ENCODE measurements around the gene ALDH1L1. TPM values are rescaled to one million over a fixed set of nuclear protein-coding genes. Genes with fewer than 3 reads are reported as not detected.
A peak's percentile ranks its signal among the peaks of the same experiment; 100 is the strongest.

ALDH1L1 gene
- total RNA-seq, 4 donors from 2014 or later: 2.3 to 8.1 (median 6.0) TPM

GRCh38 chr3:126117786-126118185, 62.6 kb downstream of the ALDH1L1 start:
- DNase-seq (ENCODE audit: low spot score in 2 of 2): no peak
- no peak for TF ChIP-seq CTCF (IDR thresholded peaks at IDR 0.05)
- no peak for TF ChIP-seq POLR2A (IDR thresholded peaks at IDR 0.05)
- H3K4me3 ChIP-seq (ENCODE audit: low read depth, poor library complexity, severe bottlenecking): no peak overlapping the region
- intact Hi-C loops (cut with DNase I; ENCODE audit: low total_unique reads): loop anchor here (5.0 kb wide), 1 partner anchor 695 kb away; no protein-coding TSS in a partner anchor
- 62 to 75% methylated on average over 9 of the region's 9 CpGs for WGBS, 2 donors

GRCh38 chr3:126117212-126117611, 63.2 kb downstream of the ALDH1L1 start:
- TF ChIP-seq CTCF (IDR thresholded peaks at IDR 0.05) (no peak), POLR2A (IDR thresholded peaks at IDR 0.05) (no peak)
- 93 to 95% methylated on average over 3 of the region's 3 CpGs for WGBS, 2 donors
- intact Hi-C loops (cut with DNase I; ENCODE audit: low total_unique reads): loop anchor here (5.0 kb wide), 1 partner anchor 695 kb away; no protein-coding TSS in a partner anchor
- H3K4me3 ChIP-seq (ENCODE audit: low read depth, poor library complexity, severe bottlenecking): no peak overlapping the region
- peak in 1 of 2 donors; percentile 66 for DNase-seq (ENCODE audit: low spot score in 2 of 2)

- peak in 1 of 2 donors; percentile 77 for DNase-seq (ENCODE audit: low spot score in 2 of 2)
Observed at GRCh38 chr3:126116526-126116925, 63.9 kb downstream of the ALDH1L1 start.

GRCh38 chr3:126114443-126115386, 65.7 kb downstream of the ALDH1L1 start:
- intact Hi-C loops (cut with DNase I; ENCODE audit: low total_unique reads): loop anchor here (5.0 kb wide), 1 partner anchor 692 kb away; no protein-coding TSS in a partner anchor
- DNase-seq (ENCODE audit: low spot score in 2 of 2): peak in 1 of 2 donors; percentile 81
- WGBS, 2 donors: 90 to 92% methylated on average over 16 of the region's 16 CpGs

More at GRCh38 chr3:126116526-126116925, 63.9 kb downstream of the ALDH1L1 start:
- H3K4me3 ChIP-seq (ENCODE audit: low read depth, poor library complexity, severe bottlenecking): no peak overlapping the region
- TF ChIP-seq POLR2A (IDR thresholded peaks at IDR 0.05) (no peak), CTCF (IDR thresholded peaks at IDR 0.05) (no peak)
- intact Hi-C loops (cut with DNase I; ENCODE audit: low total_unique reads): loop anchor here (5.0 kb wide), 1 partner anchor 694 kb away; no protein-coding TSS in a partner anchor
- 61 to 83% methylated on average over 1 of the region's 1 CpG for WGBS, 2 donors

More at GRCh38 chr3:126114443-126115386, 65.7 kb downstream of the ALDH1L1 start:
- H3K4me3 ChIP-seq (ENCODE audit: low read depth, poor library complexity, severe bottlenecking): no peak overlapping the region
- TF ChIP-seq POLR2A (IDR thresholded peaks at IDR 0.05) (no peak), CTCF (IDR thresholded peaks at IDR 0.05) (no peak)
